ENCODE measurements around the gene CCNL2.
"Not testable (repeated sequence)": the region's sequence is repeated elsewhere in the genome, so short reads cannot be mapped to it uniquely, and the experiment has no call there.

CCNL2 gene

GRCh38 chr1:1429671-1430073, 30.5 kb upstream of the CCNL2 start:
- no peak for TF ChIP-seq CTCF (IDR thresholded peaks at IDR 0.05; ENCODE audit: poor library complexity, severe bottlenecking)
- Histone ChIP-seq H3K27ac (ENCODE audit: poor library complexity, severe bottlenecking) (no peak overlapping the region), H3K4me3 (ENCODE audit: severe bottlenecking) (no peak overlapping the region), H3K36me3 (ENCODE audit: low read depth) (no peaks in the 10 kb centered on the region), H3K4me1 (ENCODE audit: insufficient read depth, poor library complexity, severe bottlenecking) (peaks cover 9% of the 10 kb centered on the region), H3K9me3 (ENCODE audit: severe bottlenecking) (no peaks in the 10 kb centered on the region), H3K27me3 (ENCODE audit: insufficient read depth, poor library complexity, severe bottlenecking) (no peaks in the 10 kb centered on the region)
- DNase-seq (ENCODE audit: low spot score) (no peak), ATAC-seq (ENCODE audit: low read depth) (no peak)

GRCh38 chr1:1428967-1429366, 29.8 kb upstream of the CCNL2 start:
- not testable (repeated sequence) for H3K27me3 ChIP-seq (ENCODE audit: insufficient read depth, poor library complexity, severe bottlenecking); DNase-seq (ENCODE audit: low spot score); H3K4me1 ChIP-seq (ENCODE audit: insufficient read depth, poor library complexity, severe bottlenecking); ATAC-seq (ENCODE audit: low read depth); H3K36me3 ChIP-seq (ENCODE audit: low read depth); H3K4me3 ChIP-seq (ENCODE audit: severe bottlenecking); H3K27ac ChIP-seq (ENCODE audit: poor library complexity, severe bottlenecking); H3K9me3 ChIP-seq (ENCODE audit: severe bottlenecking)

GRCh38 chr1:1428174-1428573, 29.0 kb upstream of the CCNL2 start:
- no peak for TF ChIP-seq CTCF (IDR thresholded peaks at IDR 0.05; ENCODE audit: poor library complexity, severe bottlenecking)
- peaks cover 5% of the 10 kb centered on the region for H3K4me1 ChIP-seq (ENCODE audit: insufficient read depth, poor library complexity, severe bottlenecking)
- no peak overlapping the region for H3K27ac ChIP-seq (ENCODE audit: poor library complexity, severe bottlenecking)
- DNase-seq (ENCODE audit: low spot score) (no peak), ATAC-seq (ENCODE audit: low read depth) (no peak)
- H3K4me3 ChIP-seq (ENCODE audit: severe bottlenecking) = no peak overlapping the region
- no peaks in the 10 kb centered on the region for H3K27me3 ChIP-seq (ENCODE audit: insufficient read depth, poor library complexity, severe bottlenecking)
- no peaks in the 10 kb centered on the region for H3K36me3 ChIP-seq (ENCODE audit: low read depth)
- H3K9me3 ChIP-seq (ENCODE audit: severe bottlenecking) = no peaks in the 10 kb centered on the region

GRCh38 chr1:1427820-1428148, 28.6 kb upstream of the CCNL2 start:
- Histone ChIP-seq H3K36me3 (ENCODE audit: low read depth) (no peaks in the 10 kb centered on the region), H3K9me3 (ENCODE audit: severe bottlenecking) (no peaks in the 10 kb centered on the region), H3K27me3 (ENCODE audit: insufficient read depth, poor library complexity, severe bottlenecking) (no peaks in the 10 kb centered on the region), H3K27ac (ENCODE audit: poor library complexity, severe bottlenecking) (no peak overlapping the region), H3K4me1 (ENCODE audit: insufficient read depth, poor library complexity, severe bottlenecking) (peaks cover 7% of the 10 kb centered on the region), H3K4me3 (ENCODE audit: severe bottlenecking) (peak overlapping the region; percentile 38)
- no peak for DNase-seq (ENCODE audit: low spot score)
- ATAC-seq (ENCODE audit: low read depth) = no peak
- no peak for TF ChIP-seq CTCF (IDR thresholded peaks at IDR 0.05; ENCODE audit: poor library complexity, severe bottlenecking)

GRCh38 chr1:1427106-1427819, 28.1 kb upstream of the CCNL2 start:
- Histone ChIP-seq H3K4me3 (ENCODE audit: severe bottlenecking) (peak overlapping the region; percentile 38), H3K27me3 (ENCODE audit: insufficient read depth, poor library complexity, severe bottlenecking) (no peaks in the 10 kb centered on the region), H3K4me1 (ENCODE audit: insufficient read depth, poor library complexity, severe bottlenecking) (peaks cover 12% of the 10 kb centered on the region), H3K36me3 (ENCODE audit: low read depth) (no peaks in the 10 kb centered on the region), H3K27ac (ENCODE audit: poor library complexity, severe bottlenecking) (no peak overlapping the region), H3K9me3 (ENCODE audit: severe bottlenecking) (no peaks in the 10 kb centered on the region)
- TF ChIP-seq CTCF (IDR thresholded peaks at IDR 0.05; ENCODE audit: poor library complexity, severe bottlenecking) = no peak
- DNase-seq (ENCODE audit: low spot score) (peak; percentile 84), ATAC-seq (ENCODE audit: low read depth) (no peak)

All from RWPE2 (cell line).